Measurements from ENCODE around the gene NOC4L. TPM values are rescaled to one million over a fixed set of nuclear protein-coding genes. Genes with fewer than 3 reads are reported as not detected.

The NOC4L gene
- total RNA-seq, 1 experiment from 2014 or later: 39.6 TPM

GRCh38 chr12:132137483-132138125 is 6.7 kb upstream of the NOC4L start:
- H3K4me1 ChIP-seq: no peaks in the 10 kb centered on the region
- H3K9me3 ChIP-seq: no peaks in the 10 kb centered on the region
- H3K4me1 Mint-ChIP-seq (ENCODE audit: low read depth, unreplicated experiment): no peaks in the 10 kb centered on the region
- H3K36me3 Mint-ChIP-seq (ENCODE audit: insufficient read depth, unreplicated experiment): peaks cover 47% of the 10 kb centered on the region
- H3K27me3 ChIP-seq (replicated peaks; ENCODE audit: control insufficient read depth, insufficient read depth, low read length): no peaks in the 10 kb centered on the region
- ChIA-PET CTCF (no interaction called here), POLR2A (no interaction called here)
- H3K27me3 Mint-ChIP-seq (ENCODE audit: insufficient read depth, unreplicated experiment): no peaks in the 10 kb centered on the region
- BruUV-seq (replicated peaks): no TSS peak
- DNase-seq: no peak
- intact Hi-C loops (cut with micrococcal nuclease; ENCODE audit: unreplicated experiment): no loop called here
- H3K36me3 ChIP-seq (ENCODE audit: control insufficient read depth, insufficient read depth, low read length): no peaks in the 10 kb centered on the region; the same call in none of the 2 replicates
- no peak overlapping the region for H3K27ac Mint-ChIP-seq (ENCODE audit: unreplicated experiment)
- TF ChIP-seq, protein P1, sequence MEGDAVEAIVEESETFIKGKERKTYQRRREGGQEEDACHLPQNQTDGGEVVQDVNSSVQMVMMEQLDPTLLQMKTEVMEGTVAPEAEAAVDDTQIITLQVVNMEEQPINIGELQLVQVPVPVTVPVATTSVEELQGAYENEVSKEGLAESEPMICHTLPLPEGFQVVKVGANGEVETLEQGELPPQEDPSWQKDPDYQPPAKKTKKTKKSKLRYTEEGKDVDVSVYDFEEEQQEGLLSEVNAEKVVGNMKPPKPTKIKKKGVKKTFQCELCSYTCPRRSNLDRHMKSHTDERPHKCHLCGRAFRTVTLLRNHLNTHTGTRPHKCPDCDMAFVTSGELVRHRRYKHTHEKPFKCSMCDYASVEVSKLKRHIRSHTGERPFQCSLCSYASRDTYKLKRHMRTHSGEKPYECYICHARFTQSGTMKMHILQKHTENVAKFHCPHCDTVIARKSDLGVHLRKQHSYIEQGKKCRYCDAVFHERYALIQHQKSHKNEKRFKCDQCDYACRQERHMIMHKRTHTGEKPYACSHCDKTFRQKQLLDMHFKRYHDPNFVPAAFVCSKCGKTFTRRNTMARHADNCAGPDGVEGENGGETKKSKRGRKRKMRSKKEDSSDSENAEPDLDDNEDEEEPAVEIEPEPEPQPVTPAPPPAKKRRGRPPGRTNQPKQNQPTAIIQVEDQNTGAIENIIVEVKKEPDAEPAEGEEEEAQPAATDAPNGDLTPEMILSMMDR (IDR thresholded peaks at IDR 0.05; ENCODE audit: insufficient read depth in 1 of 2, low read depth in 1 of 2, low read length in 1 of 2, severe bottlenecking in 1 of 2, unreplicated experiment in 1 of 2): no peak
- H3K4me3 Mint-ChIP-seq (ENCODE audit: unreplicated experiment): no peak overlapping the region
- no peak overlapping the region for H3K4me3 ChIP-seq (ENCODE audit: low read depth, low read length)
- H3K9me3 Mint-ChIP-seq (ENCODE audit: unreplicated experiment): no peaks in the 10 kb centered on the region

- Histone ChIP-seq H3K36me3 (ENCODE audit: control insufficient read depth, insufficient read depth, low read length) (no peaks in the 10 kb centered on the region; the same call in none of the 2 replicates), H3K9me3 (no peaks in the 10 kb centered on the region), H3K27me3 (replicated peaks; ENCODE audit: control insufficient read depth, insufficient read depth, low read length) (no peaks in the 10 kb centered on the region), H3K4me1 (no peaks in the 10 kb centered on the region), H3K4me3 (ENCODE audit: low read depth, low read length) (no peak overlapping the region)
- H3K27ac Mint-ChIP-seq (ENCODE audit: unreplicated experiment): no peak overlapping the region
- no peaks in the 10 kb centered on the region for H3K27me3 Mint-ChIP-seq (ENCODE audit: insufficient read depth, unreplicated experiment)
- H3K9me3 Mint-ChIP-seq (ENCODE audit: unreplicated experiment): no peaks in the 10 kb centered on the region
- no peaks in the 10 kb centered on the region for H3K4me1 Mint-ChIP-seq (ENCODE audit: low read depth, unreplicated experiment)
- BruUV-seq (replicated peaks): no TSS peak
- ChIA-PET CTCF (no interaction called here), POLR2A (no interaction called here)
- peaks cover 47% of the 10 kb centered on the region for H3K36me3 Mint-ChIP-seq (ENCODE audit: insufficient read depth, unreplicated experiment)
- intact Hi-C loops (cut with micrococcal nuclease; ENCODE audit: unreplicated experiment): no loop called here
- TF ChIP-seq, protein P1 (IDR thresholded peaks at IDR 0.05; ENCODE audit: insufficient read depth in 1 of 2, low read depth in 1 of 2, low read length in 1 of 2, severe bottlenecking in 1 of 2, unreplicated experiment in 1 of 2): no peak
- H3K4me3 Mint-ChIP-seq (ENCODE audit: unreplicated experiment): no peak overlapping the region
- no peak for DNase-seq
These were observed 5.1 kb upstream of the NOC4L start for GRCh38 chr12:132138941-132139871.

- CTCF ChIA-PET: no interaction called here
- Histone ChIP-seq H3K36me3 (ENCODE audit: control insufficient read depth, insufficient read depth, low read length) (no peaks in the 10 kb centered on the region; the same call in none of the 2 replicates), H3K4me1 (no peaks in the 10 kb centered on the region), H3K4me3 (ENCODE audit: low read depth, low read length) (no peak overlapping the region), H3K27me3 (replicated peaks; ENCODE audit: control insufficient read depth, insufficient read depth, low read length) (no peaks in the 10 kb centered on the region), H3K9me3 (no peaks in the 10 kb centered on the region)
- Mint-ChIP-seq H3K9me3 (ENCODE audit: unreplicated experiment) (no peaks in the 10 kb centered on the region), H3K27me3 (ENCODE audit: insufficient read depth, unreplicated experiment) (no peaks in the 10 kb centered on the region), H3K36me3 (ENCODE audit: insufficient read depth, unreplicated experiment) (peaks cover 52% of the 10 kb centered on the region), H3K27ac (ENCODE audit: unreplicated experiment) (no peak overlapping the region), H3K4me3 (ENCODE audit: unreplicated experiment) (no peak overlapping the region), H3K4me1 (ENCODE audit: low read depth, unreplicated experiment) (no peaks in the 10 kb centered on the region)
- TF ChIP-seq, protein P1 (IDR thresholded peaks at IDR 0.05; ENCODE audit: insufficient read depth in 1 of 2, low read depth in 1 of 2, low read length in 1 of 2, severe bottlenecking in 1 of 2, unreplicated experiment in 1 of 2): no peak
- intact Hi-C loops (cut with micrococcal nuclease; ENCODE audit: unreplicated experiment): no loop called here
- no peak for DNase-seq
- POLR2A ChIA-PET: no interaction called here
- no TSS peak for BruUV-seq (replicated peaks)
These were observed 4.3 kb upstream of the NOC4L start for GRCh38 chr12:132139912-132140311.

Data from Caco-2 (cell line).